ENCODE results near the gene SCG2.

Gene SCG2

DNA sequence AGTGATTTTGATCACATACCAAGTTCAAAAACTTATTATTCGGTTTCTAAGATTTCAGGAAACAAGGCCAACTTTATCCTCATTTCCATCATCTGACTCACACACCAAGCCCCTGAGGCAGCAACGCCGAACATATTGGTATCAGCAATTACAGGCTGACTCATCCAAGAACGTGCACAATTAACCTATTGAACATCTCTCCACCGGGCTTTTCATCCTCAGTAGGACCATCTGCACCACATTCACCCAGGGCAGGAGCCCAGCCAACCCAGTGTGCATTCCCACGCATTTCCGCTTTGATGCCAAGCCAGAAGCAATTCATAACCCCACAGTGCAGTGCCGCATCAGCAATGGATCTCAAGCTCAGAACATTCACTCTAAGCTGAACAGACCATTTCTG, 52.9 kb downstream of the SCG2 start:
- no peaks in the 10 kb centered on the region for H3K9me3 ChIP-seq (ENCODE audit: insufficient read depth, low read length, severe bottlenecking)
- no peaks in the 10 kb centered on the region for H3K27me3 ChIP-seq (ENCODE audit: insufficient read depth, low read length, poor library complexity)
- no peak overlapping the region for H3K4me2 ChIP-seq (ENCODE audit: insufficient read depth, low read length)
- H3K36me3 ChIP-seq (ENCODE audit: insufficient read depth, low read length), result no peaks in the 10 kb centered on the region
- H3K79me2 ChIP-seq (ENCODE audit: insufficient read depth, low read length), result no peaks in the 10 kb centered on the region
- H3K27ac ChIP-seq (ENCODE audit: low read length), result no peak overlapping the region
- DNase-seq (no peak), ATAC-seq (ENCODE audit: insufficient read depth, low read depth) (no peak)
- no peak overlapping the region for H2AFZ ChIP-seq (ENCODE audit: low read depth, low read length)
- H4K20me1 ChIP-seq (ENCODE audit: insufficient read depth, low read length), result no peaks in the 10 kb centered on the region
- TF ChIP-seq, protein P1, sequence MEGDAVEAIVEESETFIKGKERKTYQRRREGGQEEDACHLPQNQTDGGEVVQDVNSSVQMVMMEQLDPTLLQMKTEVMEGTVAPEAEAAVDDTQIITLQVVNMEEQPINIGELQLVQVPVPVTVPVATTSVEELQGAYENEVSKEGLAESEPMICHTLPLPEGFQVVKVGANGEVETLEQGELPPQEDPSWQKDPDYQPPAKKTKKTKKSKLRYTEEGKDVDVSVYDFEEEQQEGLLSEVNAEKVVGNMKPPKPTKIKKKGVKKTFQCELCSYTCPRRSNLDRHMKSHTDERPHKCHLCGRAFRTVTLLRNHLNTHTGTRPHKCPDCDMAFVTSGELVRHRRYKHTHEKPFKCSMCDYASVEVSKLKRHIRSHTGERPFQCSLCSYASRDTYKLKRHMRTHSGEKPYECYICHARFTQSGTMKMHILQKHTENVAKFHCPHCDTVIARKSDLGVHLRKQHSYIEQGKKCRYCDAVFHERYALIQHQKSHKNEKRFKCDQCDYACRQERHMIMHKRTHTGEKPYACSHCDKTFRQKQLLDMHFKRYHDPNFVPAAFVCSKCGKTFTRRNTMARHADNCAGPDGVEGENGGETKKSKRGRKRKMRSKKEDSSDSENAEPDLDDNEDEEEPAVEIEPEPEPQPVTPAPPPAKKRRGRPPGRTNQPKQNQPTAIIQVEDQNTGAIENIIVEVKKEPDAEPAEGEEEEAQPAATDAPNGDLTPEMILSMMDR (IDR thresholded peaks at IDR 0.05; ENCODE audit: borderline replicate concordance, extremely low read depth, low read length, poor library complexity, severe bottlenecking), result no peak
- no peak for TF ChIP-seq EZH2 (IDR thresholded peaks at IDR 0.05; ENCODE audit: borderline replicate concordance, low read depth, low read length, severe bottlenecking)
- H3K9ac ChIP-seq (ENCODE audit: low read depth, low read length), result no peak overlapping the region
- H3K4me3 ChIP-seq (ENCODE audit: low read depth in 1 of 2, low read length in 2 of 2), result no peak overlapping the region
- no peaks in the 10 kb centered on the region for H3K4me1 ChIP-seq (ENCODE audit: insufficient read depth, low read length)

DNA sequence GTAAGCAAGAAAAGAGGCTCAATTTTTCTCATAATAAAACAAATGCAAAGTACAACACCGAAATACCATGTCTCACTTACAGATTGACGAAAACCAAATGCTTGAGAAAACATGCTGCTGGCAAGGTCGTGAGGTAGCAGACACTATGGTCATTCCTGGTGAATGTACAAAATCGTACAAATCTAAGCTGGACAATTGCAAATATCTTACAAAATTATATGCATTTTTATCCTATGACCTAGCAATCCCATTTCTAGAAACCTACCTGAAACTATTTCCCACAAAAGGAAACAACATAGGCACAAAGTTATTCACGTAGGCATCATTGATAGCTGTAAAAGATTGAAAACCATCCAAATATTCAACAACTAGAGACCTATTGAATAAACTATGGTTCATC, 54.0 kb downstream of the SCG2 start:
- H4K20me1 ChIP-seq (ENCODE audit: insufficient read depth, low read length), result no peaks in the 10 kb centered on the region
- H3K4me1 ChIP-seq (ENCODE audit: insufficient read depth, low read length), result no peaks in the 10 kb centered on the region

More for the DNA sequence above, 54.0 kb downstream of the SCG2 start:
- H3K36me3 ChIP-seq (ENCODE audit: insufficient read depth, low read length), result no peaks in the 10 kb centered on the region
- ATAC-seq (ENCODE audit: insufficient read depth, low read depth), result no peak
- H3K9ac ChIP-seq (ENCODE audit: low read depth, low read length), result no peak overlapping the region
- no peaks in the 10 kb centered on the region for H3K79me2 ChIP-seq (ENCODE audit: insufficient read depth, low read length)
- H2AFZ ChIP-seq (ENCODE audit: low read depth, low read length), result no peak overlapping the region
- no peaks in the 10 kb centered on the region for H3K9me3 ChIP-seq (ENCODE audit: insufficient read depth, low read length, severe bottlenecking)
- TF ChIP-seq, protein P1 (IDR thresholded peaks at IDR 0.05; ENCODE audit: borderline replicate concordance, extremely low read depth, low read length, poor library complexity, severe bottlenecking), result no peak
- TF ChIP-seq EZH2 (IDR thresholded peaks at IDR 0.05; ENCODE audit: borderline replicate concordance, low read depth, low read length, severe bottlenecking), result no peak
- H3K27ac ChIP-seq (ENCODE audit: low read length), result no peak overlapping the region
- no peak overlapping the region for H3K4me2 ChIP-seq (ENCODE audit: insufficient read depth, low read length)
- DNase-seq, result no peak
- no peak overlapping the region for H3K4me3 ChIP-seq (ENCODE audit: low read depth in 1 of 2, low read length in 2 of 2)
- H3K27me3 ChIP-seq (ENCODE audit: insufficient read depth, low read length, poor library complexity), result no peaks in the 10 kb centered on the region
